Right kidney (tissue), 1 donor: ENCODE data around the gene COL5A2.
A peak's percentile ranks its signal among the peaks of the same experiment; 100 is the strongest.

Source experiments
- DNase-seq: peaks from one replicate; pipeline ENCODE4 v3.0.0-alpha.2; 2016

The COL5A2 gene

GRCh38 chr2:189097934-189098333 is 81.6 kb downstream of the COL5A2 start:
- DNase-seq, result no peak

DNA sequence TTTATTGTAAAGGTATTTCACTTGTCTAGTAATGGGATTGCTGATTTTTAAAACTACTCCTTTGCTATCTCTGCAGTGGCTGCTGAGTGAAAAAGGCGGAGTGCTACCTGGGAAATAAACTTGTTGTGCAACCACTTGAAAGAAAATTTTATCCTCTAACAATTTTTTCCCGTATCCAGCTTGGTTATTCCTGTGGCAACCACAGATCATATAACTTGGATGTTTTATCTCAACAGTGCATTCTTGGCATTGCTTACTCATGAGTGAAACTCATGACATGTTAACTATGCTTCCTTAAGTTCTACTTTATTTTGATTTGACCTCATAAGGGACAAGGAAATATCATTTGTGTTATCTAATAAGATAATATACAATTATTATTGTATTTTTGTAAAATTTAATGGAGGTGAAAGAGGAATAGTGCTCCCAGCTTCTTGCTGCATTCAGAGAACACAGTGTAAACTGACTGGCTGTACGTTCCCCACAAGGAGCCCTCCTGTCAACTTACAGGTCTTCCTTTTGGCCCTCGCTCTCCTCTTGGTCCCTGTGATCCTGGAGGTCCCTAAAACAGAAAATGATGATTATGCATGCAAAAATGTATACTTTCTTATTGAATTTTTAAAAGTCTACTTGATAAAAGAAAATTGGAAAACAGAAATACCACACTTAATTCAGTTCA is 82.7 kb downstream of the COL5A2 start:
- no peak for DNase-seq

DNA sequence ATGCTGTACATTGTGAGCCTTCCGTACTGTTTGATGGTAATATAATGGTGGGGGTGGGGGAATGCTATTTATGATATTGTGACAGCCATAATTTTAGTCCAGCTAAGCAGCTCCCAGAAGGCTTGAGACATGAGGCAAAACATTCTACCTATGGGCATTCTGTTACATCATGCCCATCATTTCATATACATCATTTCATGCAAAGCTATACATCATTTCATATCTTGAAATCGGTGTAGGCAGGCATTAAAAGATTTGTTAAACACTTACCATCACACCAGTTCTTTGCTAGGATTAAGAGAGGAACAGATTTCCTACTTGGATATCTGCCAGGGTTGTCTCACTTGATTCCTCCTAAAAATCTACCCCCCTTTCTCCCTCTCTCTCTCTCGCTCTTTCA is 84.5 kb downstream of the COL5A2 start:
- DNase-seq, result no peak

GRCh38 chr2:189092936-189093335 is 86.6 kb downstream of the COL5A2 start:
- DNase-seq, result no peak

DNA sequence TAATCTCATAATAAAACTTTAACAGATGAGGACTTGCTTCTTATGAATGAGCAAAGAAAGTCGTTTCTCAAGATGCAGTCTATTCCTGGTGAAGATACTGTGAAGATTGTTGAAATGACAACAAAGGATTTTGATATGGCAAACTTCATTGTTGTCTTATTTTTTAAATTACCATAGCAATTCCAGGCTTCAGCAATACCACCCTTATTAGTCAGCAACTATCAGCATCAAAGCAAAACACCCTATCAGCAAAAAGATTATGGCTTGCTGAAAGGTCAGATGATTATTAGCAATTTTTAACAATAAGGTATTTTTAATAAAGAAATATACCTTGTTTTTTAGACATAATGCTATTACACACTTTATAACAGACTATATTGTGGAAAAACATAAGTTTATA is 88.3 kb downstream of the COL5A2 start:
- DNase-seq, result no peak

DNA sequence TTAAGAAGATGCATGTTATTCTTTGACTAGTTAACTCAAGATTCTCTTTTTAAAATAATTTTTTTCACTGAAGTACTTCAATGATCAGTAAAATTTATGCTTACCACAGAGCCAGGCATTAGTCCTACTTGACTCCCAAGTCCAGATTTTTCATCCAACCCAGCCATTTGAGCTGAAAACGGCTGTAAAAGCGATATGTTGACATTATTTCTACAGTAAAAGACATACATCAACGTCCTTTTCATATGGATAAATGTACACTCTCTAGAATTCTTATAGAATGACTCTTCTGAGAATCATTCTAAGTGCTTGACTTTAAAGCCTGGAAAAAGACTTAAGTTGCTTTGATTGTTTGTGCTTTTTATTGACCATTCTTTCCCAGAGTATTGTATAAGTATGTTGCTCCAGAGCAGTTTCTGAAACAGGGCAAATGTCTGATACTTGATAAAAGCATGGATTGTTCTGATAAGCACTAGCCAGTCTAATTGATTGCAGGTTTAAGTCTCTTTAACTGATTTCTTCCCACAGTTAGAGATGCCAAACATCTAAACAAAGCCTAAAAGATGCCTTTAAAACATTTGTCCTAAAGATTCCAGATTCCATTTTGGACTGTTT is 90.9 kb downstream of the COL5A2 start:
- DNase-seq, result no peak

- DNase-seq, result no peak
Measured at GRCh38 chr2:189086710-189087109, 92.9 kb downstream of the COL5A2 start.

- DNase-seq, result no peak
Measured at GRCh38 chr2:189086250-189086649, 93.3 kb downstream of the COL5A2 start.

DNA sequence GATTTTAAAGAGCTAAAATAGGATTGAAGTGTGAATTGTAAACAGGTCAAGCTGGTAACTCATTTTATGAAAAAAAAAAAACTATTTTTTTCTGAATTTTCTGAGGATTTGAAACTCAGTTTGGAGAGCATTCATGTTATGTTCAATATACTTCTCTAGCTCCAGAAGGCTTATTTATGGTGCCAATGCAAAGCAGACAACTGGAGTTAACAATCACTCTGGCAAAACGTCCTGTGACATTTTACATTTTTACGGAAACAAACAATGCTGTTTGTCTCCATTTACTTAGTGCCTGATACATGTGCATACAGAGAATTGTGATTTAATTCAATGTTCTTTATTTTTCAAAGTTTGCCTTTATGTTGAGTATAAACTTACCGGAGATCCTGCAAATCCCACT is 96.0 kb downstream of the COL5A2 start:
- DNase-seq, result no peak

GRCh38 chr2:189083106-189083505 is 96.5 kb downstream of the COL5A2 start:
- no peak for DNase-seq

DNA sequence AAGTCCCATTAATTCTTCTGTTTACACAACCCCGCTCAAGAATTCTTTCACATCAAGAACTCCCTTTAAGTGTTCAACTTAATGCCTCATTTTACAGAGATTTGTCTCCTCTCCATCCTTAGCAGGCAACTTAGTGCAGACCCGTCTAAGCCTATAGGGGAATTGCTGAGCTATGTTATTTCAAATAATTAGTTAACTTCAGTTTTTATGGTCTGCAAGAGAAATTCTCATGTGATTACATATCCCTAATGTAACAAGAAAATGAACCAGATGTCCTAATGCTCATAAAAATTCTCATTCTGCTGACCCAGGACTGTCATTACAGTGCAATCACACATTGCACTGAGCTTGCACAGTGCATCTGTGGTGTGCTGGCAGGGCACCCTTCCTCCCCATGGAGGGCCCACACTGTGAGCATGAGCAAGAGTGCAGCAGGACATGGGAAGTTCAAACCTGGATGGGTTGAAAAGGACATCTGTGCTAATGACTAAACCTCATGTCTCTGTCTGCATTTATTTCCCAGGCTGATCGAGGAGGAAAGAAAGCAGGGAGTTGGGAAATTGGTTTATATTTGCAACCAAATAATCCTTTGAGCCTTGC is 97.1 kb downstream of the COL5A2 start:
- peak; percentile 19 for DNase-seq

DNA sequence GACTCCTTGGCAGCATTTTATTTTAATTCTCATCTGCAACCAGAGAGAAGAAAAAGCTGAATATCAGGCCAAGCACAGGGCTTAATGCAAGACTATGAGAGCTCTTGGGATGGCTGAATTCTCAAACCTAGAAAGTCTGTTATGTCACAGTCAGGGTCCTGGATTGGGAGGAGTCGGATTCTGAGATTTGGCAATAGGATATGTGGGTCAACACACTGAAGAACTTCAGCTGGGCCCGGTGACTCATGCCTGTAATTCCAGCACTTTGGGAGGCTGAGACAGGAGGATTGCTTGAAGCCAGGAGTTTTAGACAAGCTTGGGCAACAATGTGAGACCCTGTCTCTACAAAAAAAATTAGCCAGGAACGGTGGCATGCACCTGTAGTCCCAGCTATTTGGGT is 103.0 kb downstream of the COL5A2 start:
- no peak for DNase-seq

DNA sequence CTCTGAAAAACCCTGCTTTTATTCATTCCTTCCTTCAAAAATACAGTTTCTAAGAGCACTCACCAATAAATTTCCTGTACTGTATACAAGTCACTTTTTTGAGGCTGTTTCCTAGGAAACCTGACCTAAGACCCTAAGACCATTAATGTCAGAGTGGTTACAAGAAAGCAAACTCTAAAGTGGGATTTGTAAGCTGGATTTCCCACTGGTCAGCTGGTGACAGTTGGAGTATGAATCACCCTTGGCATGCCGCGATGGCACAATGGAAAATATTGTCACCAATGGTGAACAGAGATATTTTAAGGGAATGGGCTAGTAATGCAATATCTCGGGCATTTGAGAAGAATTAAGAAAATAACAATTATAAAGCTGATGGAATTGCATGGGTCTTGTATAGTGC is 103.4 kb downstream of the COL5A2 start:
- no peak for DNase-seq

DNA sequence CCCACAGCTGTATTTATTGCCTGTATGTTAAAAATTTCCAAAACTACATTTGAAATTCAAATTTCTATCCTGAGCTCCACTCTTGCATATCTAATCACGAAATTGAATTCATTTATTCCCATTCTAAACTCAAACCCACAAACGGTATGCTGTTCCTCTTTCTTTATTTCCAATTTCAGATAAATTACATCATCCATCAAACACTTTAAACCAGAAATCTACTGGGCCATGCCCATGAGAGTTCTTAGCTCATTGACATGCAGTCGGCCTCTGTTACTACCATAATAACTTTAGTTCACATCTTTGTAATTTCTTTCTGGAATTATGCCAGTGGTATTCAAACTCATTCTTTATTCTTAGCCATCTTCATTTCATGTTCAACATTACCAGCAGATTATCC is 105.1 kb downstream of the COL5A2 start:
- no peak for DNase-seq

GRCh38 chr2:189072036-189072435 is 107.5 kb downstream of the COL5A2 start:
- no peak for DNase-seq

DNA sequence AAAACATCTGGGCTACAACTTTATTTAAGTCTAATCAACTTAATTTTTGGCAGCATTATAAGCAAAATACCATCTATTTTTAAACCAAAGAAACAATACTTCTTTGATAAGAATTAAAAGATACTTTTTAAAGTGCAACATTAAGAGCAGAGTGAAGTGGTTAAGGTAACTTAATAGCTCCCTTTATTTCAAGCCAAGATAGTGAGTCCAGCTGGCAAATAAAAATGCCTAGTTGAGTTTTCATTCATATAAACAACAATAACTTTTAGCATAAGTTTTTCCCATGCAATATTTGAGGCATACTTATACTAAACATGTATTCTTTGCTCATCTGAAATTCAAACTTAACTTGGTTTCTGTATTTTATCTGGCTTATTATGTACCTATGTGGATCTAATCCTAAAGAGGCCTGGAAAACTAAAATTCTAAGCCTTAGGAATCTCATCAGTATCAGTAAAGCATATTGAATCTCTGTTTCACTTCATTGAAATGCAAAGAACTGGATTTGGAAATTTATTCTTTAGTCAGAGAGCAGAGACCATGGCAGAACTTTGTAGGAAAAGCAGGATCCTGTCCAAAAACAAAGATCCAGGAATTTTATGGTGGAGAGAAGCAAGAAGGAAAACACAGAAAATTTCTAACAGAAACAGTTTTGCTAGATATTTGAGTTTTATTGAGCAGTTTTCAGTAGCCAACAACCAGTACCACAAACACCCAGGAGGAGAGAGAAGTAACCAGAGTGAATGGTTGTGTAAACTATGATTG is 109.5 kb downstream of the COL5A2 start:
- DNase-seq, result no peak

DNA sequence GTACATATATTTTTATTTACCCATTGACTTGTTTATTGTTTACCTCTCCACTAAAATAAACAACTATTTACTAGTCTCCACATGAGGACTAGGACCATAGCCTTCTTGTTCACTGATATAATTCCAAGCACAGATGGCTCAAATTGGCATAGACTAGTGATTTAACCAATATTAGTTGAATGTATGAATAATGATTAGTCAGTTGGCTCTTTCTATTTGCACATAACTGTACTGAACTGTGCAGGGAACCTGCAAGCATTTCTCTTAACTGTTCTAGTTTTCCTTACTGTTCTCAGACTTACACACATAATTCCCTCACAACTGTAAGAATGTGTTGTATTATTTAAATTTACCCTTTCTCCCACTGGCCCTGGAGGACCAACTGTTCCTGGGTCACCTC is 113.5 kb downstream of the COL5A2 start:
- no peak for DNase-seq

GRCh38 chr2:189060096-189060642 is 119.4 kb downstream of the COL5A2 start:
- no peak for DNase-seq

DNA sequence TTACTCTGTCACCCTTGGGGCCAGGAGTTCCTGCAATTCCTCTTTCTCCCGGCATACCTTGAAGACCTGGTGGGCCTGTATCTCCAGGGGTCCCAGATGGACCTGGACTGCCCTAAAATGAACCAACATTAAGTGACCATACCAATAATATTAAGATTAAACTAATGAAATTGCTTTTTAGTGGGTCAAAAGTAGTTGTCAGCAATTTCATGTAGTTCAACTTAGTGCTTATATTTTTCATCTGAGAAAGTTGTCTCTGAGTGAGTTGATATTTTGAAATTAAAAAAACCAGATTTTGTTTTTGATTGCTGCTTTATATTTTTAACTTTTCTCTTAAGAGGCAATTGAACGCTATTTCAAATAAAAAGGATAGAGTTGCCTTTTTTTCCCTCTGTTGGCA is 122.2 kb downstream of the COL5A2 start:
- no peak for DNase-seq

- no peak for DNase-seq
Measured at GRCh38 chr2:189056200-189057106, 123.1 kb downstream of the COL5A2 start.

DNA sequence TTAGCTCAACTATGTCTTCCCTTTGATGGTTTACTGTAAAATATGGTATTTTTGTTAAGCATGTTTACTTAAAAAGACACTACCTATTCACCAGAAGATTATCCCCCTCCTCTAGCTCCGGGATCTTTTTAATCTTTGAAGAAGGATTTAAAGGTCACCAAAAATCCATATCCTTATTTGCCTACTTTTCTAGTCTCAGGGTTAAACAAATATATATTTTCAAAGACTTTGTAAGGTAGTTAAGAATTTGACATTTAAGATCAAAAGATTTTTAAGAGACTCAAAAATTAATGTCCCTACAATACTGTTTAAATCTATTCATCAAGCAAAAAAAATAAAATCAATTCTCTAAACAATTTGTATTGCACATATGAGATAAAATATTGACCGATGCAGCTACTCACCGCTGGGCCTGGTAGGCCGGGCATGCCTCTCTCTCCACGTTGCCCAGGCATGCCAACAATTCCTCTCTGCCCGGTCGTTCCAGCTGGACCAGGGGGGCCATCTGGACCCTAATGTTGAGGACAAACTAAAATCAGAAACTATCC is 129.3 kb downstream of the COL5A2 start:
- no peak for DNase-seq
